HG02938 (cell line): Measurements from ENCODE around the gene DDX1.

Source experiments
- ATAC-seq: cut with Tn5 transposase; IDR thresholded peaks from one replicate; pipeline ENCODE4 v1.9.1; 2021; ENCODE audit warnings: mild to moderate bottlenecking, moderate library complexity; ENCODE audit not compliant: unreplicated experiment

The DDX1 gene

GRCh38 chr2:15561574-15562344 lies 29.9 kb upstream of the DDX1 start:
- peak; percentile 22 for ATAC-seq

- ATAC-seq: no peak
Measured at GRCh38 chr2:15562354-15563031, 29.2 kb upstream of the DDX1 start.

GRCh38 chr2:15563227-15564100 lies 28.2 kb upstream of the DDX1 start:
- no peak for ATAC-seq

GRCh38 chr2:15565392-15565791 lies 26.3 kb upstream of the DDX1 start:
- no peak for ATAC-seq

GRCh38 chr2:15565994-15566671 lies 25.5 kb upstream of the DDX1 start:
- ATAC-seq: no peak

GRCh38 chr2:15566912-15567311 lies 24.8 kb upstream of the DDX1 start:
- no peak for ATAC-seq

GRCh38 chr2:15568874-15569273 lies 22.8 kb upstream of the DDX1 start:
- ATAC-seq: no peak

- ATAC-seq: no peak
Measured at GRCh38 chr2:15570104-15570503, 21.6 kb upstream of the DDX1 start.

GRCh38 chr2:15571729-15572128 lies 19.9 kb upstream of the DDX1 start:
- no peak for ATAC-seq

GRCh38 chr2:15577071-15577735 lies 14.5 kb upstream of the DDX1 start:
- peak; percentile 92 for ATAC-seq

- ATAC-seq: no peak
Measured at GRCh38 chr2:15579641-15580040, 12.0 kb upstream of the DDX1 start.

- no peak for ATAC-seq
Measured at GRCh38 chr2:15580451-15580850, 11.2 kb upstream of the DDX1 start.

- no peak for ATAC-seq
Measured at GRCh38 chr2:15582710-15583357, 8.8 kb upstream of the DDX1 start.

- no peak for ATAC-seq
Measured at GRCh38 chr2:15583826-15584225, 7.8 kb upstream of the DDX1 start.

- no peak for ATAC-seq
Measured at GRCh38 chr2:15584316-15584715, 7.4 kb upstream of the DDX1 start.

- no peak for ATAC-seq
Measured at GRCh38 chr2:15584767-15585469, 6.8 kb upstream of the DDX1 start.

- no peak for ATAC-seq
Measured at GRCh38 chr2:15588329-15588919, 3.2 kb upstream of the DDX1 start.

- no peak for ATAC-seq
Measured at GRCh38 chr2:15591373-15591691, 336 bp upstream of the DDX1 start.

- no peak for ATAC-seq
Measured at GRCh38 chr2:15593327-15593705, 1.6 kb downstream of the DDX1 start.
